K562 (cell line): Measurements from ENCODE around the gene IL27RA. TPM values are rescaled to one million over a fixed set of nuclear protein-coding genes. Genes with fewer than 3 reads are reported as not detected.
A peak's percentile ranks its signal among the peaks of the same experiment; 100 is the strongest.

Experiments
- ARNT ChIP-seq, 2 experiments: fragments of 450-650 bp; IDR thresholded peaks; 2 replicates each; pipeline ENCODE4 v1.6.1; 2016; ENCODE audit warnings: mild to moderate bottlenecking in 1 of 2
- CAMTA2 ChIP-seq: fragments of 250-450 bp; sonication (Bioruptor Pico); conservative IDR thresholded peaks from 2 replicates; pipeline ENCODE4 v1.5.1; 2022
- CREB5 ChIP-seq: fragments of 250-450 bp; sonication (Bioruptor Pico); IDR thresholded peaks from 2 replicates; pipeline ENCODE4 v1.5.0; 2020; ENCODE audit warnings: mild to moderate bottlenecking
- CREM ChIP-seq: IDR thresholded peaks from 2 replicates; pipeline ENCODE4 v1.6.1; 2014; ENCODE audit warnings: antibody characterized with exemption, low read depth
- DACH1 ChIP-seq: fragments of 450-650 bp; IDR thresholded peaks from 2 replicates; pipeline ENCODE4 v1.6.1; 2018; ENCODE audit not compliant: partially characterized antibody
- HES1 ChIP-seq: fragments of 450-650 bp; IDR thresholded peaks from 2 replicates; pipeline ENCODE4 v1.6.1; 2016; ENCODE audit warnings: low read depth, mild to moderate bottlenecking, moderate library complexity
- IFI16 ChIP-seq: fragments of 250-450 bp; sonication (Bioruptor Pico); IDR thresholded peaks from 2 replicates; pipeline ENCODE4 v2.1.2; 2022; ENCODE audit warnings: mild to moderate bottlenecking, inconsistent platforms
- KLF10 ChIP-seq: fragments of 250-450 bp; sonication (Bioruptor Pico); IDR thresholded peaks from 2 replicates; pipeline ENCODE4 v1.6.1; 2021; ENCODE audit warnings: matching md5 sums
- MAFF ChIP-seq: IDR thresholded peaks from 2 replicates; pipeline ENCODE4 v1.6.1; 2012; ENCODE audit warnings: low read length, improper control_type of control experiment
- MNT ChIP-seq, 2 experiments: fragments of 450-650 bp; conservative IDR thresholded peaks; 2 replicates each; pipeline ENCODE4 v1.6.1; 2017; ENCODE audit warnings: mild to moderate bottlenecking in 2 of 2, moderate library complexity in 2 of 2
- MYBL2 ChIP-seq, 2 experiments: fragments of 450-650 bp in 1 of 2; sonication (generic) in 1 of 2; formaldehyde crosslinking in 1 of 2; IDR thresholded peaks; 2 replicates each; pipeline versions ENCODE4 v1.6.1 to v1.8.1; 2017 to 2022; ENCODE audit warnings: borderline replicate concordance in 1 of 2, inconsistent platforms in 1 of 2, low read depth in 1 of 2, mild to moderate bottlenecking in 1 of 2, missing genetic modification reagents in 1 of 2, moderate library complexity in 1 of 2
- RREB1 ChIP-seq: fragments of 250-450 bp; sonication (Bioruptor Pico); IDR thresholded peaks from 2 replicates; pipeline ENCODE4 v1.4.0; 2020
- TEAD1 ChIP-seq, 2 experiments: fragments of 450-650 bp in 1 of 2; sonication (generic) in 1 of 2; formaldehyde crosslinking; IDR thresholded peaks; 2 replicates each; pipeline versions ENCODE4 v1.4.0 to v1.8.0; 2020 to 2022; ENCODE audit warnings: mild to moderate bottlenecking in 2 of 2, missing genetic modification reagents in 1 of 2
- THRAP3 ChIP-seq: fragments of 450-650 bp; IDR thresholded peaks from 2 replicates; pipeline ENCODE4 v1.6.1; 2016; ENCODE audit warnings: mild to moderate bottlenecking, inconsistent platforms, borderline replicate concordance
- XRCC4 ChIP-seq: IDR thresholded peaks from one replicate; pipeline ENCODE4 v1.6.1; 2011; ENCODE audit not compliant: insufficient read depth, insufficient read length; ENCODE audit errors: extremely low read depth
- ZNF12 ChIP-seq: sonication (generic); formaldehyde crosslinking; IDR thresholded peaks from 2 replicates; pipeline ENCODE4 v1.4.0; 2020; ENCODE audit warnings: mild to moderate bottlenecking, missing genetic modification reagents
- ZNF57 ChIP-seq: fragments of 450-650 bp; formaldehyde crosslinking; IDR thresholded peaks from 2 replicates; pipeline ENCODE4 v1.4.0; 2020; ENCODE audit warnings: mild to moderate bottlenecking, moderate library complexity
- polyA plus RNA-seq, 8 experiments: library from polyadenylated mRNA; depleted of rRNA in 4 of 8; stranded (reverse) in 5 of 8; unstranded in 3 of 8; fragments of >200 nt; fragmentation: Nextera tagmentation in 2 of 8; fragmentation: Illumina TruSeq in 1 of 8; extraction: Ambion mirVana in 2 of 8; extraction: Trizol in 1 of 8; gene quantifications; 2 replicates each; pipeline versions ENCODE4 v1.2.1 to v1.2.3, GENCODE V29; 2011 to 2014; ENCODE audit warnings: inconsistent platforms in 1 of 8, missing spikeins in 1 of 8
- total RNA-seq, 7 experiments: library from RNA; depleted of rRNA in 6 of 7; stranded (reverse); fragments of >200 nt in 6 of 7; fragmentation: Illumina TruSeq in 2 of 7; extraction: Trizol in 2 of 7; gene quantifications; 2 replicates each; pipeline versions ENCODE4 v1.2.1 to v1.2.3, GENCODE V29; 2011 to 2021; ENCODE audit warnings: low replicate concordance in 1 of 7

IL27RA gene
- total and polyA plus RNA-seq, 9 of the 15 experiments (the other 6 are each of a cell fraction or from before 2014, with no cell fraction given), result 1.9 to 15.9 (median 12.0) TPM

GRCh38 chr19:14085309-14085995, 53.9 kb downstream of the IL27RA start, which contains the start of gene C19orf67 (continued):
- TF ChIP-seq MNT (conservative IDR thresholded peaks at IDR 0.05), result peak; percentile 51 to 77
- no peak for TF ChIP-seq DACH1
- no peak for TF ChIP-seq CREM
- TF ChIP-seq KLF10, result no peak
- TF ChIP-seq HES1, result peak; percentile 78
- no peak for TF ChIP-seq ARNT (IDR thresholded peaks at IDR 0.05)
- no peak for TF ChIP-seq RREB1 (CRISPR knock-in tag)
- TF ChIP-seq CAMTA2 (CRISPR knock-in tag), result no peak
- TF ChIP-seq XRCC4, result no peak
- no peak for TF ChIP-seq TEAD1 (CRISPR knock-in tag; IDR thresholded peaks at IDR 0.05)
- no peak for TF ChIP-seq ZNF12 (CRISPR knock-in tag)
- no peak for TF ChIP-seq ZNF57
- no peak for TF ChIP-seq MYBL2 (IDR thresholded peaks at IDR 0.05; ENCODE audit: low read depth)
- no peak for TF ChIP-seq MYBL2 (CRISPR knock-in tag; IDR thresholded peaks at IDR 0.05; ENCODE audit: borderline replicate concordance)
- TF ChIP-seq THRAP3, result no peak
- no peak for TF ChIP-seq IFI16 (CRISPR knock-in tag)
- no peak for TF ChIP-seq CREB5 (CRISPR knock-in tag)
- TF ChIP-seq MAFF, result no peak
